Measurements from ENCODE around the gene VAV2. TPM values are rescaled to one million over a fixed set of nuclear protein-coding genes. Genes with fewer than 3 reads are reported as not detected.
A peak's percentile ranks its signal among the peaks of the same experiment; 100 is the strongest.

VAV2 gene
- total and polyA plus RNA-seq, 9 of the 15 experiments (the other 6 are each of a cell fraction or from before 2014, with no cell fraction given): 0.01 to 2.7 (median 1.0) TPM; not detected in 1

GRCh38 chr9:134028575-134029247 lies 36.6 kb upstream of the VAV2 start:
- no peaks in the 10 kb centered on the region for H3K79me2 ChIP-seq (ENCODE audit: control insufficient read depth, insufficient read depth, low read length)
- FAIRE-seq (no peak), ATAC-seq (no peak), DNase-seq (ENCODE audit: extremely low read depth in 1 of 4, low spot score in 3 of 4) (no peak)
- no peak overlapping the region for H2AFZ ChIP-seq (ENCODE audit: low read depth, low read length)
- CTCF ChIA-PET (ENCODE audit: low intra/inter-chr PET ratio): no interaction called here
- BruUV-seq (replicated peaks): no TSS peak
- POLR2A ChIA-PET: interaction anchor here (1.0 to 1.7 kb wide), 2 partner anchors 15 to 16 kb away, joined by 3 to 4 read pairs; no protein-coding TSS in a partner anchor
- H3K9me1 ChIP-seq (ENCODE audit: control insufficient read depth, insufficient read depth, low read length): no peaks in the 10 kb centered on the region
- no peak overlapping the region for H3K4me2 ChIP-seq (ENCODE audit: insufficient read depth, low read length)
- no peaks in the 10 kb centered on the region for H4K20me1 ChIP-seq (replicated peaks; ENCODE audit: control insufficient read depth, insufficient read depth, low read length)
- no peak overlapping the region; a peak in 1 of 4 replicates for H3K9ac ChIP-seq (ENCODE audit: insufficient read depth in 1 of 2, low read depth in 2 of 2, low read length in 2 of 2)
- H3K4me3 ChIP-seq: no peak overlapping the region
- in situ Hi-C loops (cut with MboI) (no loop called here), intact Hi-C loops (cut with micrococcal nuclease) (no loop called here)
- peaks cover 4 to 26% of the 10 kb centered on the region in 2 experiments; a peak in 3 of 5 replicates for H3K4me1 ChIP-seq (replicated peaks in 1 of 2; ENCODE audit: control insufficient read depth in 2 of 2, insufficient read depth in 2 of 2, low read length in 2 of 2)
- H3K27ac ChIP-seq (ENCODE audit: extremely low read depth, low read depth, low read length): no peak overlapping the region
- peaks cover 20% of the 10 kb centered on the region; the same call in 2 of the 3 replicates for H3K36me3 ChIP-seq (ENCODE audit: control insufficient read depth, insufficient read depth, low read length)
- no peak for TF ChIP-seq YBX1 (IDR thresholded peaks at IDR 0.05)
- TF ChIP-seq ZBTB33 (CRISPR knock-in tag; IDR thresholded peaks at IDR 0.05): 0 out of 2 replicates have a peak, but pooled peaks have one; percentile 54
- WGBS (ENCODE audit: insufficient coverage, low coverage, missing lambda C conversion rate): 73% methylated on average over 19 of the region's 22 CpGs
- H3K27me3 ChIP-seq (ENCODE audit: control insufficient read depth in 2 of 2, insufficient read depth in 2 of 2, low read length in 2 of 2): no peaks in the 10 kb centered on the region
- no peaks in the 10 kb centered on the region for H3K9me3 ChIP-seq (replicated peaks; ENCODE audit: control insufficient read depth, insufficient read depth, low read depth, low read length)

Data from K562 (cell line).